CD4-positive, alpha-beta T cell treated with Interleukin-1 beta for 1 hour (primary cell): Measurements from ENCODE around the gene PABPN1.

ENCODE experiments used
- DNase-seq, 2 donors: peaks; one replicate each; pipeline ENCODE4 v3.0.0-alpha.2; 2020 to 2022

The PABPN1 gene

DNA sequence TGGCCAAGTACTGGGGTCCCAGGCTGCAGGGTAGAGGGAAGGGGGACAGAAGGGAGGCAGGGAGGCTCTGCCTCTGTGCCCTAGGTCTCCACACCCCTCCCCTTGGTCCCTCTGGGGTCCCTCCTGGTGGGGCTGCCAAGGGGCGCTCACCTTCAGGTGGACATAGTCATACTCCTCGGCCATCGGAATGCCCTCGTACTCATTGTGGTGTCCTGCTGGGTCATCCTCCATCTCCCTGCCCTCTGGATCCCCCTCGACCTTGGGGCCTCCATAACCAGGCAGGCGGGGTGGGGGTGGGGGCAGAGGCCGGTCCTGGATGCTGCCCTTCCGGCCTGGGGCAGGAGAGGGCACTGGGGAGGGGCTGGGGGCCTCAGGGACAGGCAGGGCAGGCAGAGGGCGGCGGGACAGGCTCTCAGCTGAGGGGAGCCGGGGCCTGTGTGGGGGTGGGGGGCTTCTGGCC is 37.9 kb downstream of the PABPN1 start:
- no peak for DNase-seq

DNA sequence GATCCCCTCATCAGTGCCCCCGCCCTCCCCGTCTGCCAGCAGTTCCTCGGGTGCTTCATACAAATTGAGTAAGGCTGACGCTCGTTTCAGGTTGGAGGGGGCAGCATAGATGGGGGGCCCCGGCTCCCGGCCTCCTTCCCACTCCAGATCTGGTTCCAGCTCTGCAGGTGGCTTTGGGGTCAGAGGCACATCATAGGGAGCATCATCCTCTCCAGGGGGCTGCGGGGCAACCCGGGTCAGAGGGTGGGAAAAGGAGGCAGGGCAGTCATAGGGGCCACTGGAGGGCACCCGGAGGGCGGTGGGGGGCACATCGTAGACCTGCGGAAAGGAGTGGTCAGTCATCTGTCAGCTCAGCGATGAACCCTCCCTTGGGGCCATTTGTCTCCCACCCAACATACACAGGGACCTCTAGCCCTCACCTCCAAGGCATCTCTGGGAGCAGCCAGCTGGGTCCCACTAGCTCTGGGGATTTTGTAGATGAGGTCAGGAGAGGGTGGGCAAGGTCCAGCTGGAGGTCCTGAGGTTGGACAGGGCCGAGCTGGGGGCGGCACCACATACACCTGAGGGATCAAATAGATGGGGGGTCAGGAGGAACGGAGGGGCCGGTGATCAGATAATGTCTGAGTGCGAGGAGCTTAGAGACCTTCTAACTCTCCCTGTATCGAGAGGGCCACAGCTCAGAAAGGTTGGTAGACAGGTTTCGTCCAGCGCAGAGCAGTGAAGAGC is 38.6 kb downstream of the PABPN1 start:
- DNase-seq = no peak

DNA sequence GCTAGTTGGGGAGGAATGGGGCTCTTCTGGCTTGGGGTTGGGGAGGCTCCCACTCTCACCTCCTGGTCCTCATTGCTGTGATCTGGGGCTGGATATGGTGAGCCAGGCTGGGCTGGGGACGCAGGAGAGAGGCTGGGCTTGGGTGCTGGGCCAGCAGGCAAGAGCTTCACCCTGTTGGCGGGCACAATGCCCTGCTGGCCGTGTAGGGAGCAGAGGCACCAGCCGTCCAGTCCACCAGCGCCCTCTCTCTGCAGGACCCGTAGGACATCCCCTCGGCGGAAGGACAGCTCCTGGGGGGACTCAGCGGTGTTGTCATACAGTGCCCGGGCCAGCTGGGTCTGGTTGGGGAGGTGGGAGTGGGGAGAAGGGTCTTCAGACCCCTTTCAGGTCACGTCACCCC is 39.2 kb downstream of the PABPN1 start:
- DNase-seq = no peak

- no peak for DNase-seq
Observed at GRCh38 chr14:23361320-23361719, 40.1 kb downstream of the PABPN1 start.

- DNase-seq = no peak
Observed at GRCh38 chr14:23361763-23362162, 40.5 kb downstream of the PABPN1 start.

DNA sequence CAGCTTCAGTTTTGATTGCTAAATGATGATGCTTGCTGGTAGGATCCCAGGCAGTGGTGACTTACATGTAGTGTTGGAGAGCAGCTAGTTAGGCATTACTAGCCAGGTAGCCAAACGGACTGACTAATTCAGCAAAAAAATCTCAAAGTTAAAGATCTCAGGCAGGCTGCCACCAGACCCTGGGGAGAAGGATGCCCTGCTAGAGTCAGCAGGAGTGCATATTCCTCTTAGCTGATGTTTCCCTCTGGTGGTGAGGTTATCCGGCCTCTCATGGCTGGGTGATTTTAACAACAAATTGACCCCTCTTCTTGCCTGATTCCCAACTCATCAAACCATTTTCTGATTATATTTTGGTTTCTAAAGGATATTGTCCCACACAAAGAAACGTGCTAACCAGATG is 40.9 kb downstream of the PABPN1 start:
- no peak for DNase-seq

DNA sequence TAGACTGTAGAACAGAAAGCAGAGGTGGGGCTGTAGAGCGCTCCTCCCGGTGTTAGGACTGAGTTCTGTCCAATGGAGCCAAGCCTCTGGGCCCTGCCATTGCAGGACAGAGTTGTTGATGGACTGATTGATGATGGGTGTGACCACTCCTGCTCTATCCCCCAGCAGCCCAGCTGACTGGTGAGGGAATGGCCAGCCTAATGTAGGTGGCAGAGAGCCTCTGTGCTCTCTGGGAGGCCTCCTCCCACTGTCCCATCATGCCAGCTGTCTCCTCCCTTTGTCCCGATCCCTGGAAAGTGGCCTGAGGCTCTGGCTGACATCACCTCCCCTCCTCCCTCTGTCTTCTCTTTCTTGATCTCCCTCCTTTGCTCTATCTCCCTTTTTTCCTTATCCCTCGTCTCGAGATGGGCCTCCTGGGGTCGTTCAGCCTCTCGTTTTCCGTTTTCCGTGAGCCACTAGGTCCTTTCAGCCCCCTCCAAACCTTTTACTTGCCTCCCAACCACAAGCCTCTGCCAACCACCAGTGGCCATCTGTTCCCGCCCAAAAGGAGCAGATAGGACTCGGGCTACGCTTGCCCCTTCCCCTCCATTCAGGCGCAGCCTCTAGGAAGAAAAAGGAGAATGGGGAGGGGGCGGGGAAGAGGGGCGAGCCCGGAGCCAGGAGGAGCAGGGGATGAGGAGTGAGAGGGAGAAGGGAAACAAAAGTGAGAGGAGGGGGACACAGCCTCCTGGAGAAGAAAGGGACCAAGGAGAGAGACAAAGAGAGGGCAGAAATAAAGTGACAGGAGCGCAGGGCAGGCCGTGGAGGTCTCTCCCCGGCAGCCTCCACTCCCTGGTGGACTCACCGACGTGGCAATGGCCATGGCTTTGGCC is 43.1 kb downstream of the PABPN1 start:
- no peak for DNase-seq

DNA sequence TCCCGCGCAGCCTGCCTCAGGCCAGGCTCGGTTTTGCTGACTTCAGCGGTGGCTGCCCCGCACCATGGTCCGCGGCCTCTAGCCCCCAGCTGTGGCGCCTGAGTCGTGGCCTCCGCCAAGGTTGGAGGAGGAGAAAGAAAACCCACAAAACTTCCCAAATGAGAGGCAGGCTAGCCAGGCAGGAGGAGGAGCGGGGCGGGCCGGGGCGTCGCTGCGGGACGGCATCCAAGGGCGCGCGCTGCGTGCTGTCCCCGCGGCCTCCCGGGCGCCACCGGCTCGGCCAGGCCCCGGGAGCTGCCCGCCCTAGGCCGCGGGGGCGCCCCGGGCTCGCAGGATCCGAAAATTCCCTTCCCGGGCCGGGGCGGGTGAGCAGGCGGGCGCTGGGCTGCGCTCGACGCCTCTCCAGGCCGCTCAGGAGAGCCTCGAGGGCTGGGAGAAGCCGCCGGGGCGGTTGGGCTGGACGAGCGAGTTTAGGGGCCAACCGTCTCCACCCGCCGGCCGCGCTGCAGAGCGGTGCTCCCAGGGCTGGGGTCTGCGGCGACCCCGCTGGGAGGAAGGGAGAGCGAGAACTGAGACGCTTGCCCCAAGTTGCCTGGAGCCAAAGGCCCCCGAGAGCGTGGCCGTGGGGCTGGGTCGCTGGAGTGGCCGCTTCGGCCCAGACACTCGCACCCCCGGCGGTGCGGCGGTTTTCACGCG is 43.9 kb downstream of the PABPN1 start, which contains the start of gene EFS:
TSS of gene EFS (minus strand) at position 137 of the 696 bp plus-strand sequence. CDS start 147 bp downstream, outside the sequence.
- no peak for DNase-seq

DNA sequence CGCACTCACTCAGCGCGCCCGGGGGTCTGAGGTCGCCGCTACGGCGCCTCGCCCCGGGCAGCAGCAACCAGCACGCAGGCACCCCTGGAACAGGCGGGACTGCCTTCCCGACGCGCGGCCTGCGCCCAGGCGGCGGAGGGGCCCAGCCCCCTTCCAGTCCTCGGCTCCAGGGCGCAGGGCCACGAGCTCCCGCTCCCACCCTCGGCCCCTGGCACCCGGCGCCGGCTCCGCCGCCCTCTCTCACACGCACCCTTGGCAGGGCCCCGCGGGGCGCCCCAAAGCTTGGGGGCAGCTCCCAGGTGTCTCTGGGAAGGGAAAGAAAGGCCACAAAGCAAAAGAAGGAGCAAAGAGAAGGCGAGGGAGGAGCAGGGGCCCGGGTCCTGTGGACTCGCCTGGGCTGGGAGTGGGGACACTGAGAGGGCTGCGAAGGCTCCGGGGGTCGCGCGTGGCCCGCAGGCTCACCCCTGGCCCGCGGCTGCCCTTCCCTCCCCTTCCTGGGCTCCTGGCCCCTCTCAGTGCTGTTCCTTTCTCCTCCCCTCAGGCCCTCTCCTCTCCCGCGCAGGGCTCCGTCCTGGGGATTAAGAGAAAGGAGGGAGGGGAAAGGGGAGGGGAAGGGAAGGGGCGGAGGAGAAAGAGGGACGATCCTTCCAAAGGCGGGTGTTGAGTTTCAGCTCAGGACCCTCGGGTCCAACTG is 44.6 kb downstream of the PABPN1 start:
- no peak for DNase-seq

- no peak for DNase-seq
Observed at GRCh38 chr14:23366426-23366921, 45.2 kb downstream of the PABPN1 start.

DNA sequence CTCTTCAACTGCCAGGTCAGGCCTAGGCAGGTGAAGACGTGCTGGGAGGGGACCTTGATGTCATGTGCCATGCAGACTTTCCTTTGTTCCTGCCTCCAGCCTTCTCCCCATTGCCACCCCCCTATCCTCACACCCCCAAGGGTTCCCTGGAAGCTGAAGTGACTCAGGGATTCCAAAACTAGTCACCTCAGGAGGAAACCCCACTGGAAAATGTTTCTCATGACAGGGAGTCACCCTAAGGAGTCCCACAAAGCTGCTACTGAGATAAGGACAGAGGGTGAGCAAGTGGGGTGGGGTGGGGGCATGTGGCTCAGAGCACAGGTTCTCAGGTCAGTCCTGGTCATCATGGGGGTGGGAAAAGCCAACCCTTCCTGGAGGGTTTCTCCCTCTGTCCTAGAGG is 49.0 kb downstream of the PABPN1 start:
- no peak for DNase-seq

DNA sequence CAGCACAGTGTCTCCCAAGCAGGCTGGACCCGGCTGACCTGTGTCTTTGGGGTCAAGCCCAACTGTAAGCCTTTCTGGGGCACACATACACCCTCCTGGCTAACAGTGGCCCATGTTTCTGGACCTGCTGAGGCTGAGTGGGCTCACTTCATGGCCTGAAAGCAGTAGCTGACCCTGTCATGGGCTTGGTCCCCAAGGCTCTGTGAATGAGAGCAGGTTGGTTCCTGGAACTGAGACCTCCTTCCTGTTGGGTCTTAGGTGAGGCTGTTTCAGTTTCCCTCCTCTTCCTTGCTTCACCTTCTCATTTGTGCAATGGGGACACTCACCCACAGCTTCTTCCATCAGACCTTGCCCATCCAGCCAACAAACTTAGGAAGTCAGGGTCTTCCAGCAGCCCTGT is 50.6 kb downstream of the PABPN1 start:
- no peak for DNase-seq

GRCh38 chr14:23372509-23372908 is 51.3 kb downstream of the PABPN1 start, which contains the start of gene IL25:
IL25 (plus strand) TSS chr14:23372809.
- DNase-seq = no peak

DNA sequence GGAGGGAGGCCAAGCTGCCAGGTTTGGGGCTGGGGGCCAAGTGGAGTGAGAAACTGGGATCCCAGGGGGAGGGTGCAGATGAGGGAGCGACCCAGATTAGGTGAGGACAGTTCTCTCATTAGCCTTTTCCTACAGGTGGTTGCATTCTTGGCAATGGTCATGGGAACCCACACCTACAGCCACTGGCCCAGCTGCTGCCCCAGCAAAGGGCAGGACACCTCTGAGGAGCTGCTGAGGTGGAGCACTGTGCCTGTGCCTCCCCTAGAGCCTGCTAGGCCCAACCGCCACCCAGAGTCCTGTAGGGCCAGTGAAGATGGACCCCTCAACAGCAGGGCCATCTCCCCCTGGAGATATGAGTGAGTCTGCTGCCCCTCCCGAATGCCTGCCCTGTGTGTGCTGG is 51.8 kb downstream of the PABPN1 start:
- DNase-seq = no peak
